ENCODE results near the gene SH2D1B. TPM values are rescaled to one million over a fixed set of nuclear protein-coding genes. Genes with fewer than 3 reads are reported as not detected.

SH2D1B gene
- total RNA-seq, 4 donors from 2014 or later: 0.10 TPM; not detected in 3

DNA sequence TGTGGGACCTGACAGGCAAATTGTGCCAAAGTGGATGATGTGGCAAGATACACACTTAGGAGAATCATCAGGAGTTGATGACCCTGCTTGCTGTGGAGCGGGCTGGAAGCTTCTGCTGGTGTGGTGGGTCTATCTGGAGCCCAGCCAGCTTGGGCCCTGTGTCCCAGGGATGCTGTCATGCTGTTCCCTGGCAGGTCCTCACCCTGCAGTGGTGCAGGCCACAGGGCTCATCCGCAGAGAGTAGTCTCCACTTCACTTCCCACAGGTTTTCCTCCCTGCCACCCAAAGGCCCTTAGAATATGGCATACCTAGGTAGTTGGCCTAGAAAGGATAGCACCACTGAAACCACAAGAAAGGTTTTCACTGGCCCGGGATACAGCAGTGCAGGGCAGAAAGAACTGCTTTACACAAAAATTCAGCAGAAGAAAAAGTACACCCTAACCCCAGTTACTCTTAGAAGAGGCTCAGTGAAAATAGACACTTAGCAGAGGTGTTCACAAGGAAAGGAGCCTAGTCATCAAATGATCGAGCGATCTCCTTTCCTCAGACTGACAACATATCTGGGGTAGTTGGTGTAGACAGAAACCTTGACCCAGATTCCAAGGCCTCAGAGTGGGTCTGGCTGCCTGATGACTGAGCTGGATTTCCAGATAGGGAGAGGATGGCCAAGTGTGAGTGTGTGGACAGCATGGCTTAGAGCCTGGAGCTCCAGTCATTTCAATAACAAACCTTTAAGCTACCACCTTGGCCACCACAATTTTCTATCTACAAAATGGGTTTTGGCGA is 31.7 kb downstream of the SH2D1B start:
- WGBS, 2 donors (ENCODE audit: low coverage in 1 of 2): 69 to 85% methylated on average over 2 to 3 of the region's 6 CpGs
- Histone ChIP-seq H3K36me3 (peaks cover 0 to 18% of the 10 kb centered on the region in 2 donors), H3K9me3 (no peaks in the 10 kb centered on the region), H3K27me3 (no peaks in the 10 kb centered on the region), H3K4me1 (no peaks in the 10 kb centered on the region), H3K27ac (no peak overlapping the region), H3K4me3 (no peak overlapping the region)
- ATAC-seq: no peak
- TF ChIP-seq EP300 (IDR thresholded peaks at IDR 0.05) (no peak), POLR2A (IDR thresholded peaks at IDR 0.05) (no peak), POLR2AphosphoS5 (IDR thresholded peaks at IDR 0.05) (no peak)
- TF ChIP-seq, protein P1, sequence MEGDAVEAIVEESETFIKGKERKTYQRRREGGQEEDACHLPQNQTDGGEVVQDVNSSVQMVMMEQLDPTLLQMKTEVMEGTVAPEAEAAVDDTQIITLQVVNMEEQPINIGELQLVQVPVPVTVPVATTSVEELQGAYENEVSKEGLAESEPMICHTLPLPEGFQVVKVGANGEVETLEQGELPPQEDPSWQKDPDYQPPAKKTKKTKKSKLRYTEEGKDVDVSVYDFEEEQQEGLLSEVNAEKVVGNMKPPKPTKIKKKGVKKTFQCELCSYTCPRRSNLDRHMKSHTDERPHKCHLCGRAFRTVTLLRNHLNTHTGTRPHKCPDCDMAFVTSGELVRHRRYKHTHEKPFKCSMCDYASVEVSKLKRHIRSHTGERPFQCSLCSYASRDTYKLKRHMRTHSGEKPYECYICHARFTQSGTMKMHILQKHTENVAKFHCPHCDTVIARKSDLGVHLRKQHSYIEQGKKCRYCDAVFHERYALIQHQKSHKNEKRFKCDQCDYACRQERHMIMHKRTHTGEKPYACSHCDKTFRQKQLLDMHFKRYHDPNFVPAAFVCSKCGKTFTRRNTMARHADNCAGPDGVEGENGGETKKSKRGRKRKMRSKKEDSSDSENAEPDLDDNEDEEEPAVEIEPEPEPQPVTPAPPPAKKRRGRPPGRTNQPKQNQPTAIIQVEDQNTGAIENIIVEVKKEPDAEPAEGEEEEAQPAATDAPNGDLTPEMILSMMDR (IDR thresholded peaks at IDR 0.05): no peak

DNA sequence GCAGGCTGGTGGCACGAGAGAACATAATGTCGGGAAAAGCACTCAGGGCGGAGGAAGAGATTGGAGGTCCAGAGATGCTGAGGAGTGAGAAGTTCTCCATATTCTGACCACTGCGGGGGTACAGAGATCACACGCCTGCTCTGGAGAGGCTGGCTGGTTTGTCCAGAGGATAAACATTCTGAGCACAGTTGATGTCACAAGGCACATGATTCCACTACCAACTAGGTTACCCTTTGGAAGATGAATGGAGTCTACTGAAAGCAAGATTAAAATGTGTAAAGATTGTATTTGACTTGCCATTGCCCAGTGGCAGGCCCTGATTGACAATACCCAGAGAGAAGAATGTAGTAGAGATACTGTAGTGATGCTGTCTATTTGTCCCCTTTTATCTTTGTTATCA is 35.2 kb downstream of the SH2D1B start, which contains the start of gene SPATA46:
TSS of gene SPATA46 (minus strand) at position 164 of the 400 bp plus-strand sequence. CDS start at position 100, 64 bp downstream.
- Histone ChIP-seq H3K36me3 (no peaks in the 10 kb centered on the region), H3K27me3 (no peaks in the 10 kb centered on the region), H3K4me1 (no peaks in the 10 kb centered on the region), H3K9me3 (no peaks in the 10 kb centered on the region), H3K27ac (no peak within 1 kb of the TSS), H3K4me3 (no peak within 1 kb of the TSS)
- TF ChIP-seq, protein P1 (IDR thresholded peaks at IDR 0.05): no peak
- ATAC-seq: no peak
- WGBS, 2 donors (ENCODE audit: low coverage in 1 of 2): 100% methylated on average over 1 of the region's 5 CpGs

- ATAC-seq: no peak
- 100% methylated on average over 4 of the region's 8 CpGs; no CpG with 5 or more reads in 1 of the 2 donors for WGBS, 2 donors (ENCODE audit: low coverage in 1 of 2)
- H3K9me3 ChIP-seq: no peaks in the 10 kb centered on the region
- no peak overlapping the region for H3K27ac ChIP-seq
- no peaks in the 10 kb centered on the region for H3K4me1 ChIP-seq
- H3K4me3 ChIP-seq: no peak overlapping the region
- TF ChIP-seq POLR2AphosphoS5 (IDR thresholded peaks at IDR 0.05) (no peak), EP300 (IDR thresholded peaks at IDR 0.05) (no peak), POLR2A (IDR thresholded peaks at IDR 0.05) (no peak)
- TF ChIP-seq, protein P1 (IDR thresholded peaks at IDR 0.05): no peak
- H3K27me3 ChIP-seq: no peaks in the 10 kb centered on the region
- H3K36me3 ChIP-seq: no peaks in the 10 kb centered on the region
These were observed 36.5 kb downstream of the SH2D1B start for GRCh38 chr1:162375463-162375862.

DNA sequence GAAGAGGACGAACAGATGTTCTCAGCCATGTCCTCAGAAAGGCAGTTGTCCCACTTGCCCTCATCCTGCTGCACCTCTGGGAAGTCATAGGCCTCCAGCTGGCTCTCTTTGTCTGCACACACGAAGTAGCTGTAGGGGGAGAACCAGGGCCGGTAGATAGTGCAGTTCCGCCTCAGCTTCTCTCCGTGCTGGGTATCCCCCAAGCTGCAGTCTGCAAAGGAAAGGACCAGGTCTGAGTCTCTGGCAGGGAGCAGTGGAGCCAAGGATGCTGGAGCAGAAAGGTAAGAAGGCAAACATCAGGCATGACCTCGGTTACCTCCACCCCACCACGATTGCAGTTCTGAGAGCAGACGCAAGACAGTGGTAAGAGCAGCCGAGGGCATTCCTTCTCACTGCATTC is 37.5 kb downstream of the SH2D1B start:
- TF ChIP-seq POLR2AphosphoS5 (IDR thresholded peaks at IDR 0.05) (no peak), EP300 (IDR thresholded peaks at IDR 0.05) (no peak), POLR2A (IDR thresholded peaks at IDR 0.05) (no peak)
- TF ChIP-seq, protein P1 (IDR thresholded peaks at IDR 0.05): no peak
- Histone ChIP-seq H3K27ac (no peak overlapping the region), H3K9me3 (no peaks in the 10 kb centered on the region), H3K4me3 (no peak overlapping the region), H3K4me1 (no peaks in the 10 kb centered on the region), H3K27me3 (no peaks in the 10 kb centered on the region), H3K36me3 (no peaks in the 10 kb centered on the region)
- no peak for ATAC-seq
- 100% methylated on average over 1 of the region's 9 CpGs; no CpG with 5 or more reads in 1 of the 2 donors for WGBS, 2 donors (ENCODE audit: low coverage in 1 of 2)
